GM10847 (cell line): ENCODE measurements around the gene TFR2.

ENCODE experiments used
- POLR2A ChIP-seq: IDR thresholded peaks from 2 replicates; pipeline ENCODE4 v1.6.1; 2011; ENCODE audit not compliant: insufficient read length; ENCODE audit errors: extremely low read depth

TFR2 gene

DNA sequence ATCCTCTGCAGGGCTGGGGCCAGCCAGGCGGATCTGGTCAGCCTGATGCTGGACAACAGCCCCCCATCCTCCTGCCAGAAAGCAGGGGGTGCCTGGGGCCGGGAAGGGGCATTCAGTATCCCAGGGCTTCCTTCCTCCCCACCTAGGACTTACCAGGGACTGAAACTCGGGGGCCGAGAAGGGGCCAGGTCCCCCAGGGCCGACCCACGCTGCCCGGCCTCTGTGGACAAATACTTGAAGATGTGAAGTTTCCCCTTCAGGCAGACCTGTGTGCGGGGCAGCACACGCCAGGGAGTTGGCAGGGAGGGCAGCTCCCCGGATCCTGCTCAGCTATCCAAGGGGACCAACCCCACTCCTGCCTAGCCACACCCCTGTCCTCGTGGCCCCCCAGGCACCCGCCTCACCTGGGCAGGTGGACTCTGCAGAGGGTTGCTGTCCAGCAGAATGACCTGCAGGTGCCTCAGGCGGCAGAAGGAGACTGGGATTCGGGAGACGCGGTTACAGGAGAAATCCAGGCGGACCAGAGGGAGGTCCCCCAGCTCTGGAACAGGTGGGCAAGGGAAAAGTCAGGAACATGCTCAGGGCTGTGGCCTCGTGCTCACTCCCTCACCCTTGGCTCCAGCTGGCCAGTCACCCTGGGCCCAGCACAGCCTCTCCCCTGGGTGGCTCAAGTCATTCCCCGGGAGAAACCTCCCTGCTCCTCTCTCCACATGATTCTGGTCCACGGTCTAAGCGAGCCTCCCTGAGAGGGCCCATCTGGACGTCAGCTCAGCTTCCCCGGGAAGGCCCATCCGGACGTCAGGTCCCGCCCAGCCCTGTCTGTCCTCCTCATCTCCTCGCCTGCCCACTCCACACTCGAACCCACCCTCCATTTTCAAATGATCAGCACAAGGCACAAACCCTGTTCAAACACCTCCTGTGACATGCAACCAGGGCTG, 62.8 kb downstream of the TFR2 start:
- no peak for TF ChIP-seq POLR2A

DNA sequence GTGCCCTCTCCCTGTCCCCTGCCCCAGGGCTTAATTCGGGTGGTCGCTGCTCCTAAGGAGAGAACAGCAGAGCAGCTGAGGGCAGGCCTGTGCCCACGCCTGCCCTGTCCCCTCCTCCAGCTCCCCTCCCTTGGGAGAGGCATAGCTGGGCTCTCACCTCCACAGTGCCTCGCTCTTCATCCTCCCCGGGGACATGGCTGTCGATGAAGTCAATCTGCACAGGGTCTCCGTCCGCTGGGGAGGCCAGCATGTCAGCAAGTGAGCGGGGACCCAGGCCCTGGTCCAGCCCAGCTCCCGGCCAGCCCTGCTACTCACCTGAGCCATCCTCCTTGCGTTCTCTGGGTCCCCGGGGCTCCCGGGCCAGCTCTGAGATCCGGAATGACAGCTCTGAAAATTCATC, 63.8 kb downstream of the TFR2 start:
- no peak for TF ChIP-seq POLR2A

DNA sequence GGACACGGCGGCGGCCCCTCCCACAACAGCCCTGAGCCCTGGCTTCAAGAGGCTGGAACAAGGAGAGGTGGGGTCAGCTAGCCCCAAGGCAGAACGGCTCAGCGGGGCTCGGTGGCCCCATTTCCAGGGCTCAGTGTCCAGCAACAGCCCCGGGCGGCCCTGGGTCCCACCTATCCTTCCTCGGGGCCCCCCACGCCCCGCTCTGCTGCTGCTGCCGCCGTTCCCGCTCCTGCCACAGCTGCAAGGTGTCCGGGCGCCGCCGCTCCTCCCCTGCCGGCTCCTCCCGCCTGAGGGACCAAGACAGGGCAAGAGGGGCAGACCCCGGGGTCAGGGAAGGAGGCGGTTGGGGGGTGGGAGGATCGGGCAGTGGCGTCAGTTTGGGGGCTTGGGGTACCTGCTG, 64.2 kb downstream of the TFR2 start:
- TF ChIP-seq POLR2A = no peak

DNA sequence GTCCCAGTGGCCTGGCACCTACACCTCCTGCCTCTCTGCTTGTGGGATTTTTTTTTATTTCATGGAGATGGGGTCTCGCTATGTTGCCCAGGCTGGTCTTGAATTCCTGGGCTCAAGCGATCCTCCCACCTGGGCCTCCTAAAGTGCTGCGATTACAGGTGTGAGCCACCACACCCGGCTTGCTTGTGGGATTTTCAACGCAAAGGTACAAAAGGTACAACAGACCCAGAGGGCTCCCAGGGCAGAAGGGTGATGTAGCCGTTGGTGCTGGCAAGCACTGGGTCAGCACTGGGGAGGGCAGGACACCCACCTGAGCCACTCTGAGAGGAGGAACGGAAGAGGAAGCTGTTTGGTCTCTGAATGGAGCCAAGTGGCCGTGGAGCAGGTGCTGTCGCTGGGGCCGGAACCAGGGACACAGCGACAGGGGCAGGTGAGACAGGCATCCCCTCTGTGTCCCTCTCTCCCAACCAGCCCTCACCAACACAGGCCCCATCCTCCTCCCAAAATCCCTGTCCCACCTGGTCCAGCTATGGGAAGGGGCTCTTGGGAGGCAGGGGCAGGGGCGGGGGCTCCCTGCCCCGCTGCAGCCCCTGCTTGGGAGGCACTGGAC, 64.9 kb downstream of the TFR2 start:
- TF ChIP-seq POLR2A = no peak

DNA sequence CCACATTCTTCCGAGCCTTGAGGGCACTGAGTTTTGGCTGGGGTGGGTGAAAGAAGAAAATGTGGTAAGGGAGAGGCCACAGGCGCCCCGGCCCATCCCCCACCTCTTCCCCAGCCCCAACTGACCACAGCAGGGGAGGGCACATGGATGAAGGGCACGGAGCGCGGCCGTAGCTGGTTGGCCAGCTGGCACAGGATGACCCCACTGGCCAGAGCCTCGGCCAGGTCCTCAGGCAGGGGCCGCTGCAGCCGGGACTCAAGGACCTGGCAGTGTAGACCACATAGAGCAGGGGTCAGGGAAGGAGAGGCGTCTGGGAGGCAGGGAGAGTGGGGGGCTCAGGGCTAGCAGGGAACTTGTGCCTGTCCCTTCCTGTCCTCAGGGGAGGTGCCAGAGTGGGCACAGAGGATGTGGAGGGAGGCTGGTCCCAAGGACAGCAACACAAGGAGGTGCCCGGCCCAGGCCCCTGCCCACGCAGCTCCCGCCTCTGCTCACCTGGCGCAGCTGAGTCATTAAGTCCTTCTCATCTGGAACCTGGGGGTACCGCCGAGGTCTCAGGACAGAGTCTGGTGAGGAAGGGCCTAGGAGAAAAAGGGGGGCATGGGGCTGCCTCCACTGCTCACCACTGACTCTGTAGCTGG, 65.5 kb downstream of the TFR2 start:
- TF ChIP-seq POLR2A = no peak

DNA sequence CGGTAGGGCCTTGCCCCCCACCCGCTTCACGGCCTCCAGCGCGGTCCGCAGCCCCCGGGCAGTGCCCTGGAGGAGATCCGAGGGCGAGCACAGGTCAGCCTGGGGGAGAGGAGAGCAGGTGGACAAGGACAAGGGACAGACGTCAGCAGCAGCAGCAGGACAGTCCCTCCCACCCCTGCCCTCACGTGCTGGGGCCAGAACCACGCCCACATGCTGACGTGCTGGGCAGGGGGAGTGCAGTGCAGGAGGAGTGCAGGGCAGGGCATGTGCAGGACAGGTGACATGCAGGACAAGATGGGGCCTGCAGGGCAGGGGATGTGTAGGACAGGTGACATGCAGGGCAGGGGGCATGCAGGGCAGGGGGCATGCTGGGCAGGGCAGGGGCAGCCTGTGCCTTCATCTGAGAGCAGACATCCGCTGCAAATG, 66.1 kb downstream of the TFR2 start:
- TF ChIP-seq POLR2A = no peak

DNA sequence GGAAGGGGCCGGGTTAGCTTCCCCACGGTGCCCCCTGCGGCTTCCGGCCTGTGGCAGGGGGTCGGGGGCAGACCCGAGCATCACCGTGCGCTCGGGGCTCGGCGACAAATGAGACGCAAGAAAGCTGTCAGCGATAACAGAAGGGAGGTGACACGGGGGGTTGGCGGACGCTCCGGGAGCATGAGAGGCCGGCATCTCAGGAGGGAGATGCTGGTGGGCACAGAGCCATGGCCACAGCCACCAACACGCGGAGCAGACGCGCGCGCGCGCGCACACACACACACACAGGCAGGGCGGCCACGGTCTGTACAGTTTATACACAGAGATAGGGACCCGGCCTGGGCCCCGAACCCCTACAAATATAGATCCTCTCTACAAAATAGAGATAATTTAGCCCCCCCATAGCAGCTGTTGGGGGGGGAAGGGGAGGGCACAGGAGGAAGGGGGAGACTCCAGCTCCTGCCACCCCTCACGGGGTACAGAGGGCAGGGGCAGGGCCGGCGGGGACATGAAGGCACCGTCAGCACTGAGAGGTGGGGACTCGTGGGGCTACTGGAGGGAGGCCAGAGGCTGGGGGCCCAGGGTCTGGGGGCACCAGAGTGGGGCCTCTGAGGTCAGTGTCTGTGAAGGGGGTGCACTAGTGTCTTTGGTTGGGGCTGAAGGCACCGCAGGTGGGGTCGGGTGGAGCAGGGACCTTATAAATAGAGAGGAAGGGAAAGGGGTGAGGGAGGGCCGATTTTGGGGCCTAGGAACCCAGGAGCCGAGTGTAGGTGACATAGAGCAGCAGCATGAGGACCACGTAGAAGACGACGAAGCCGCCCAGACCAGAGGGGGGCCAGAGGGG, 66.8 kb downstream of the TFR2 start:
- no peak for TF ChIP-seq POLR2A

DNA sequence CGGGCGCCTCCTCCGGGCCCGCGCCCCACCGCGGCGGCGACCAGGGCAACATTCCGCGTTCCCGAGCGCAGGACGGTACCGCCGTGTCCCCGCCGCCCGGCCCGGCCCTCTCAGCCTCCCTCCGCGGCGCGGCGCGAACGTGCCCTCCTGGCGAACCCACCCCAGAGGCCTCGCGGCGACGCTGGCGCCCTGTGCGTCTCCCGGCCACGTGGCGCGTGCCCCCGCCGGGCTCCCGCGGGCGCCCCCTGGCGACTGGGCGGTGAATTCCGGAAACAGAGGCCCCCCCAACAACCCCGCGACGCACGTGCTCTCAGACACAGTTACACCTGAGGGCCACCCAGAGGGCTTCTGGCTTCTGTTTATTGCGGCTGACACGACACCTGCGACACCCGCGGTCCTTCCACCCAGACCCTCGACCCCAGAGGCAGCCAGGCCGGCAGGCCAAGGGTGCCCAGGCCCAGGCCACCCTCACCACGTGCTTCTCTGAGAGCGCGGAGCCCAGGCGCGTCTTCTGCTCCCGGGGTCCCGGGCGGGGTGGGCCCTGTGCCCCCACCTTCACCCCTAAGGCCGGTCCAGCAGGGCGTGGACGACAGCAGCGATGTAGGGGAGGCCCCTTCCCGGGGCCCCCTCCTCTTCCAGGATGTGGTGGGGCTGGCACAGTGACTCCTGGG, 67.5 kb downstream of the TFR2 start, which contains the start of gene SAP25:
Gene SAP25, minus strand, starts transcription at position 210 of the 671 bp plus-strand sequence. Its CDS starts 158 bp downstream, at position 52.
- no peak for TF ChIP-seq POLR2A

DNA sequence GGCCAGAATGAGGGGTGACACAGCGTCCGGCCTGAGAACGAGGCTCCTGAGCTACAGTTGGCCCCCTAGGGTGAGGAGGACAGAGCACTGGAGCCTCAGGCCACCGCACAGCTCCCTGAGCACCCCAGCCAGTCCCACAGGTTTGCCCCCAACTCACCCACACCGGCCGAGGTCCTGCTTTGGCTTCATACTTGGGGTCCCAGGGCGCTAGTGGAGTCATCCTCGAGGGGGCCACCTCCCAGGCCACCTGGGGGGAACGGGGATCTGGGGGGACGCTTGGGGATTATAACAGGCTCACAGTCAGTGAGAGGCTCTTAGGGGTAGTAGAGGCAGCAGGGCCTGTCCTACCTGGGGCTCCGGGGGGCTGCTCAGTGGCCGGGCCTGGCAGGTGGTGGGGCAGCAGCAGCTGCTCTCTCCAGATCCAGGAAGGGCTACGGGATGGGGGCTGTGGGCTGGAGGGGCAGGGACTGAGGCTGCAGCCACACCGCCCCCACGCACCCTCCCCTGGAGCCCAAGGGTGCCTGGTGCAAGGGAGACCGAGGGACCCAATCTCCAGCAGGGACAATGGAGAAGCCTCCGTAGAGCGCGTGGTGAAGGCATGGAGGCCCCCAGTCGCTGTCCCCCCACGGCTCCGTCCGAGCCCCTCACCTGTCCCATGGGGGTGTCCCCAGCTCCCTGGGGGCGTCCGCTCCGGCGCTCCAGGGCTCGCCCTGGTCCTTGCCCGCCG, 68.2 kb downstream of the TFR2 start:
- TF ChIP-seq POLR2A = no peak

DNA sequence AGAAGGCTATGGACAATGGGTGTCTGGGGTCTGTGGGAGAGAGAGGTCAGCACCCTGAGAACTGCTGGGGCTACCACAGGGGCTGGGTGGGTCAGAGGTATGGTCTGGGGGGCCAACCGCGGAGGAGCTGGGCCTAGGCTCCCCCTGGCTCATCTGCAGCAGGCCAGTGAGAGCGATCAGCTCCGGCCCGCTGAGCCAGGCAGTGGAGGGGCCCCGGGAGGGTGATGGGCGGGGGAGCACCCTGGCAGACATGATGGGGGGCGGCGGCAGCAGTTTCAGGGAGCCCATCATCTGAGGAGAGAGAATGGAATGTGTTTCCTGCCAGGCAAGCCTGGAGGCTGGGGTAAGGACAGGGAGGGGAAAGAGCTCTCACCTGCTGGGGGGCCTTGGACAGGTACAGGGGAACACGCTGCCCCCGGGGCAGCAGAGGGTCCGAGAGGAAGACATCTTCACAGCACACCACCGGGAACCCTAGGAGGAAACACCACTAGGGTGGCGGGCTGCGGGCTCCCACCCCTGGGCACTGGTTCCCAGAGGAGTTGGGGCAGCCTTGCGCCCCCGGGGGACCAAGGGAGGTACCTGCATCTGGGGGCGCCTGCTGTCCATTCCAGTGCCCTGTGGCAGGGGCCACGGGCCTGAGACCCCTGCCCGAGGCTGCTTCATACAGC, 68.9 kb downstream of the TFR2 start:
- TF ChIP-seq POLR2A = no peak

DNA sequence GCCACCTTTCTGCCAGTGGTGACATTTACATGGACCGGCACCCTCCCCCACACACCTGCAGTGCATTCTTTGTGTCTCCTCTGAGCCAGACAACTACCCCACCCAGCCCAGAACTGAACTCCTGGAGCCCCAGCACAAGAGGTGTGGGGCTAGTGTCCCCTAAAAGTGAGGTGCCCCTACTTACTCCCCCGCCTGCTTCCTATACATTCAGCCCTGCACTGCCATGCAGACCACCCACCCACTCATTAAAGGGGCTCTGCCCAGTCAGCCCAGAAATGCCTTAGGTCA, 69.6 kb downstream of the TFR2 start:
- no peak for TF ChIP-seq POLR2A

DNA sequence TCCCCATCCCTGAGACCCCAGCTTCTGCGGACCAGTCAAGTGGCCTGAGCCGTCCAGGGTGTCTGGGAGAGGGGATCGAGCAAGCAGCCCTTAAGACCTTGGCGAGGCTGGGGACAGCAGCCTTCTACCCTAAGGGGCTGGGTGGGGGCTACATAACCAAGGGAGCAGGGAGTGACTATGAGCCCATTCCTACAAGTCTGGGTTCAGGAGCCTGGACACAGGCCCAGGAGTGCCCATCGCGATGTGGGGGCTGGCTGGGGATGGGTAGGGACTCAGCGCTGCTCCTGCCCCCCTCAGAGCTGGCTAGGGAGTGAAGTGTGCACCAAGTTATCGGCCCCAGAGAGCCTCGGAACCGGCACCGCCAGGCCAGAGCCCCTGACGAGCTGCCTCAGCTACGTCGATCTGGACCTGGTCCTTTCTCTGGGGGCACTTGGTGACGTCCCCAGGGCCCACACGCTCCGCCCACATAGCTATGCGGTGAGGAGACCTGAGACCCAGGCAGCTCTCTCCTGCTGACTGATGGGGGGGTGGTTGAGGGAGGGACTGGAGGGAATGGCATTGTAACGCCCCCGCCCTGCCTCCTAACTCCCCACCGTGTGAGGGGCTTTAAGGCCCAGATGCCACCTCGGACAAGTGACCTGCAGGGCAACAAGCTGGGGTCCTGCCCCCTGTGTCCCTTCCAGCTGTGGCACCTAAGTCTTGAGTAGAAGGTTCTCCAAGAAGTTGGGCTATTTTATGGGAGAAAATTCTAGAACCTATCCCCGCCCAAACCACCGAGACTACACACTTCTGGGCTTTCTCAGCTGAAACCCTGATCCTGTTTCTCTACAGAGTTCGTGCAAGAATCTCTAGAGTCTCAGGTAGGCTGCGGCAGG, 70.2 kb downstream of the TFR2 start:
- no peak for TF ChIP-seq POLR2A
